ENCODE results near the gene PRRT3. TPM values are rescaled to one million over a fixed set of nuclear protein-coding genes. Genes with fewer than 3 reads are reported as not detected.

The PRRT3 gene
- 1.6 TPM for polyA plus RNA-seq (2012; ENCODE audit: insufficient read length, low read depth)

- no peak for TF ChIP-seq TAF1 (IDR thresholded peaks at IDR 0.05; ENCODE audit: borderline replicate concordance, insufficient read depth, low read length)
- no peak for TF ChIP-seq SIN3A (IDR thresholded peaks at IDR 0.05; ENCODE audit: borderline replicate concordance, insufficient read depth, low read length)
- no peak for TF ChIP-seq REST (IDR thresholded peaks at IDR 0.05; ENCODE audit: insufficient read depth in 1 of 2, low read depth in 2 of 2, low read length in 2 of 2)
- TF ChIP-seq FOXP2 (optimal IDR thresholded peaks at IDR 0.05; ENCODE audit: borderline replicate concordance, extremely low read depth, extremely low read length, insufficient read depth), result no peak
- TF ChIP-seq POLR2AphosphoS5 (IDR thresholded peaks at IDR 0.05; ENCODE audit: low read depth, low read length), result no peak
Measured at GRCh38 chr3:9951962-9952805, at the start of gene PRRT3. Gene PRRT3 (minus strand): TSS chr3:9952408. CDS start chr3:9950115, 2,293 bp downstream.

GRCh38 chr3:10000686-10001085 is 48.5 kb upstream of the PRRT3 start:
- TF ChIP-seq POLR2AphosphoS5 (IDR thresholded peaks at IDR 0.05; ENCODE audit: low read depth, low read length) (no peak), TAF1 (IDR thresholded peaks at IDR 0.05; ENCODE audit: borderline replicate concordance, insufficient read depth, low read length) (no peak), SIN3A (IDR thresholded peaks at IDR 0.05; ENCODE audit: borderline replicate concordance, insufficient read depth, low read length) (no peak), REST (IDR thresholded peaks at IDR 0.05; ENCODE audit: insufficient read depth in 1 of 2, low read depth in 2 of 2, low read length in 2 of 2) (no peak), FOXP2 (optimal IDR thresholded peaks at IDR 0.05; ENCODE audit: borderline replicate concordance, extremely low read depth, extremely low read length, insufficient read depth) (no peak)

GRCh38 chr3:9994086-9994844 is 42.1 kb upstream of the PRRT3 start:
- TF ChIP-seq TAF1 (IDR thresholded peaks at IDR 0.05; ENCODE audit: borderline replicate concordance, insufficient read depth, low read length) (no peak), POLR2AphosphoS5 (IDR thresholded peaks at IDR 0.05; ENCODE audit: low read depth, low read length) (no peak), FOXP2 (optimal IDR thresholded peaks at IDR 0.05; ENCODE audit: borderline replicate concordance, extremely low read depth, extremely low read length, insufficient read depth) (no peak), REST (IDR thresholded peaks at IDR 0.05; ENCODE audit: insufficient read depth in 1 of 2, low read depth in 2 of 2, low read length in 2 of 2) (no peak), SIN3A (IDR thresholded peaks at IDR 0.05; ENCODE audit: borderline replicate concordance, insufficient read depth, low read length) (no peak)

GRCh38 chr3:9986230-9986725 is 34.1 kb upstream of the PRRT3 start:
- TF ChIP-seq SIN3A (IDR thresholded peaks at IDR 0.05; ENCODE audit: borderline replicate concordance, insufficient read depth, low read length), result no peak
- no peak for TF ChIP-seq FOXP2 (optimal IDR thresholded peaks at IDR 0.05; ENCODE audit: borderline replicate concordance, extremely low read depth, extremely low read length, insufficient read depth)
- no peak for TF ChIP-seq TAF1 (IDR thresholded peaks at IDR 0.05; ENCODE audit: borderline replicate concordance, insufficient read depth, low read length)
- TF ChIP-seq REST (IDR thresholded peaks at IDR 0.05; ENCODE audit: insufficient read depth in 1 of 2, low read depth in 2 of 2, low read length in 2 of 2), result no peak
- no peak for TF ChIP-seq POLR2AphosphoS5 (IDR thresholded peaks at IDR 0.05; ENCODE audit: low read depth, low read length)

All from PFSK-1 (cell line).